Liver (tissue), 9 donors: ENCODE measurements around the gene NLGN1. TPM values are rescaled to one million over a fixed set of nuclear protein-coding genes. Genes with fewer than 3 reads are reported as not detected.

Experiments used
- DNase-seq: peaks from one replicate; pipeline ENCODE4 v3.0.0-alpha.2; 2017; ENCODE audit warnings: low spot score
- H3K27ac ChIP-seq, 2 donors: one replicate each; pipeline ENCODE4 v1.7.0; 2013; ENCODE audit warnings: inconsistent platforms in 2 of 2, low read length in 2 of 2, control low read depth in 1 of 2, low read depth in 1 of 2, mild to moderate bottlenecking in 1 of 2
- H3K27me3 ChIP-seq, 4 donors: one replicate each; pipeline versions ENCODE4 v1.6.1 to v1.7.0; 2013; ENCODE audit warnings: low read length in 3 of 4, inconsistent platforms in 1 of 4, mild to moderate bottlenecking in 1 of 4, moderate library complexity in 1 of 4; ENCODE audit not compliant: control insufficient read depth in 4 of 4, insufficient read depth in 4 of 4
- H3K36me3 ChIP-seq, 4 donors: one replicate each; pipeline versions ENCODE4 v1.6.1 to v1.7.0; 2013; ENCODE audit warnings: low read length in 3 of 4, mild to moderate bottlenecking in 3 of 4, low read depth in 1 of 4, moderate library complexity in 1 of 4; ENCODE audit not compliant: control insufficient read depth in 4 of 4, insufficient read depth in 3 of 4
- H3K4me1 ChIP-seq, 4 donors: one replicate each; pipeline versions ENCODE4 v1.6.1 to v1.7.0; 2013; ENCODE audit warnings: low read length in 3 of 4, mild to moderate bottlenecking in 3 of 4, moderate library complexity in 1 of 4; ENCODE audit not compliant: control insufficient read depth in 4 of 4, insufficient read depth in 4 of 4
- H3K4me3 ChIP-seq, 3 donors: one replicate each; pipeline versions ENCODE4 v1.6.1 to v1.7.0; 2013; ENCODE audit warnings: low read length in 3 of 3, control low read depth in 1 of 3, low read depth in 1 of 3, mild to moderate bottlenecking in 1 of 3
- H3K9ac ChIP-seq, 2 donors: one replicate each; pipeline ENCODE4 v1.7.0; 2013; ENCODE audit warnings: low read length in 2 of 2, mild to moderate bottlenecking in 2 of 2, moderate library complexity in 2 of 2, control low read depth in 1 of 2, low read depth in 1 of 2
- H3K9me3 ChIP-seq, 4 donors: one replicate each; pipeline versions ENCODE4 v1.6.1 to v1.7.0; 2013; ENCODE audit warnings: low read length in 3 of 4; ENCODE audit not compliant: control insufficient read depth in 4 of 4
- ATF3 ChIP-seq: IDR thresholded peaks from 2 replicates; pipeline ENCODE4 v1.6.1; 2016; ENCODE audit warnings: antibody characterized with exemption
- EGR1 ChIP-seq, 2 donors: IDR thresholded peaks; 2 replicates each; pipeline ENCODE4 v1.6.1; 2016 to 2018; ENCODE audit warnings: antibody characterized with exemption in 2 of 2, low read depth in 2 of 2
- FOXA1 ChIP-seq: IDR thresholded peaks from 2 replicates; pipeline ENCODE4 v1.6.1; 2016; ENCODE audit warnings: antibody characterized with exemption
- FOXA2 ChIP-seq: IDR thresholded peaks from 2 replicates; pipeline ENCODE4 v1.6.1; 2016; ENCODE audit warnings: antibody characterized with exemption
- GABPA ChIP-seq, 2 donors: IDR thresholded peaks in 1 of 2; conservative IDR thresholded peaks in 1 of 2; 2 replicates each; pipeline ENCODE4 v1.6.1; 2016; ENCODE audit warnings: antibody characterized with exemption in 2 of 2, mild to moderate bottlenecking in 1 of 2, moderate library complexity in 1 of 2
- HNF4A ChIP-seq, 2 donors: conservative IDR thresholded peaks; 2 replicates each; pipeline ENCODE4 v1.6.1; 2016; ENCODE audit warnings: antibody characterized with exemption in 2 of 2, mild to moderate bottlenecking in 2 of 2
- HNF4G ChIP-seq: IDR thresholded peaks from 2 replicates; pipeline ENCODE4 v1.6.1; 2016; ENCODE audit warnings: antibody characterized with exemption
- JUND ChIP-seq, 2 donors: IDR thresholded peaks; 2 replicates each; pipeline ENCODE4 v1.6.1; 2016; ENCODE audit warnings: antibody characterized with exemption in 2 of 2
- MAX ChIP-seq: IDR thresholded peaks from 2 replicates; pipeline ENCODE4 v1.6.1; 2016; ENCODE audit warnings: antibody characterized with exemption
- RAD21 ChIP-seq, 2 donors: IDR thresholded peaks; 2 replicates each; pipeline ENCODE4 v1.6.1; 2016; ENCODE audit warnings: antibody characterized with exemption in 2 of 2, mild to moderate bottlenecking in 2 of 2
- RXRA ChIP-seq, 2 donors: IDR thresholded peaks; 2 replicates each; pipeline ENCODE4 v1.6.1; 2017 to 2018; ENCODE audit warnings: antibody characterized with exemption in 2 of 2, mild to moderate bottlenecking in 1 of 2
- TAF1 ChIP-seq: conservative IDR thresholded peaks from 2 replicates; pipeline ENCODE4 v1.6.1; 2016; ENCODE audit warnings: antibody characterized with exemption, mild to moderate bottlenecking
- YY1 ChIP-seq: IDR thresholded peaks from 2 replicates; pipeline ENCODE4 v1.6.1; 2016; ENCODE audit warnings: antibody characterized with exemption, mild to moderate bottlenecking
- WGBS: extraction: QIAGEN DNeasy Blood & Tissue Kit; methylation state at CpG from one replicate; pipeline ENCODE4 v1.1.7; 2013; 5-methylcytosine and 5-hydroxymethylcytosine counted together
- polyA plus RNA-seq, 2 donors: library from polyadenylated mRNA; stranded (reverse) in 1 of 2; unstranded in 1 of 2; fragments of 200-250 nt in 1 of 2; fragments of >200 nt in 1 of 2; fragmentation: Nextera tagmentation in 1 of 2; extraction: Ambion mirVana in 1 of 2; gene quantifications; one replicate each; pipeline versions ENCODE4 v1.2.1 to v1.2.3, GENCODE V29; 2013 to 2015
- total RNA-seq, 2 donors: library from RNA; depleted of rRNA; stranded (reverse); fragments of >200 nt; gene quantifications; one replicate each; pipeline ENCODE4 v1.2.3, GENCODE V29; 2014
- TF ChIP-seq, protein P1 (sequence below): IDR thresholded peaks from 2 replicates; pipeline ENCODE4 v1.6.1; 2016; ENCODE audit warnings: antibody characterized with exemption, mild to moderate bottlenecking
- TF ChIP-seq, protein P2 (sequence below): fragments of 150-350 bp; IDR thresholded peaks from 2 replicates; pipeline ENCODE4 v1.5.1; 2017; ENCODE audit warnings: improper control_type of control experiment, low read depth, low read length; ENCODE audit not compliant: missing input control
- donor health status: healthy.
- donor health status: healthy.
- donor health status: healthy.
- donor health status: healthy.
- donor health status: healthy.

Gene NLGN1
- total and polyA plus RNA-seq, 4 donors, result 0.02 to 0.67 (median 0.37) TPM; not detected in 1

- 54% methylated on average over 1 of the region's 1 CpG for WGBS
- H3K4me1 ChIP-seq, result no peaks in the 10 kb centered on the region
- H3K27ac ChIP-seq, result no peak overlapping the region
- TF ChIP-seq EGR1 (IDR thresholded peaks at IDR 0.05; ENCODE audit: low read depth in 2 of 2) (no peak), FOXA2 (no peak), HNF4G (no peak), YY1 (no peak), ATF3 (no peak), FOXA1 (no peak)
- TF ChIP-seq, protein P1, sequence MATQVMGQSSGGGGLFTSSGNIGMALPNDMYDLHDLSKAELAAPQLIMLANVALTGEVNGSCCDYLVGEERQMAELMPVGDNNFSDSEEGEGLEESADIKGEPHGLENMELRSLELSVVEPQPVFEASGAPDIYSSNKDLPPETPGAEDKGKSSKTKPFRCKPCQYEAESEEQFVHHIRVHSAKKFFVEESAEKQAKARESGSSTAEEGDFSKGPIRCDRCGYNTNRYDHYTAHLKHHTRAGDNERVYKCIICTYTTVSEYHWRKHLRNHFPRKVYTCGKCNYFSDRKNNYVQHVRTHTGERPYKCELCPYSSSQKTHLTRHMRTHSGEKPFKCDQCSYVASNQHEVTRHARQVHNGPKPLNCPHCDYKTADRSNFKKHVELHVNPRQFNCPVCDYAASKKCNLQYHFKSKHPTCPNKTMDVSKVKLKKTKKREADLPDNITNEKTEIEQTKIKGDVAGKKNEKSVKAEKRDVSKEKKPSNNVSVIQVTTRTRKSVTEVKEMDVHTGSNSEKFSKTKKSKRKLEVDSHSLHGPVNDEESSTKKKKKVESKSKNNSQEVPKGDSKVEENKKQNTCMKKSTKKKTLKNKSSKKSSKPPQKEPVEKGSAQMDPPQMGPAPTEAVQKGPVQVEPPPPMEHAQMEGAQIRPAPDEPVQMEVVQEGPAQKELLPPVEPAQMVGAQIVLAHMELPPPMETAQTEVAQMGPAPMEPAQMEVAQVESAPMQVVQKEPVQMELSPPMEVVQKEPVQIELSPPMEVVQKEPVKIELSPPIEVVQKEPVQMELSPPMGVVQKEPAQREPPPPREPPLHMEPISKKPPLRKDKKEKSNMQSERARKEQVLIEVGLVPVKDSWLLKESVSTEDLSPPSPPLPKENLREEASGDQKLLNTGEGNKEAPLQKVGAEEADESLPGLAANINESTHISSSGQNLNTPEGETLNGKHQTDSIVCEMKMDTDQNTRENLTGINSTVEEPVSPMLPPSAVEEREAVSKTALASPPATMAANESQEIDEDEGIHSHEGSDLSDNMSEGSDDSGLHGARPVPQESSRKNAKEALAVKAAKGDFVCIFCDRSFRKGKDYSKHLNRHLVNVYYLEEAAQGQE, result no peak
- TF ChIP-seq, protein P2, sequence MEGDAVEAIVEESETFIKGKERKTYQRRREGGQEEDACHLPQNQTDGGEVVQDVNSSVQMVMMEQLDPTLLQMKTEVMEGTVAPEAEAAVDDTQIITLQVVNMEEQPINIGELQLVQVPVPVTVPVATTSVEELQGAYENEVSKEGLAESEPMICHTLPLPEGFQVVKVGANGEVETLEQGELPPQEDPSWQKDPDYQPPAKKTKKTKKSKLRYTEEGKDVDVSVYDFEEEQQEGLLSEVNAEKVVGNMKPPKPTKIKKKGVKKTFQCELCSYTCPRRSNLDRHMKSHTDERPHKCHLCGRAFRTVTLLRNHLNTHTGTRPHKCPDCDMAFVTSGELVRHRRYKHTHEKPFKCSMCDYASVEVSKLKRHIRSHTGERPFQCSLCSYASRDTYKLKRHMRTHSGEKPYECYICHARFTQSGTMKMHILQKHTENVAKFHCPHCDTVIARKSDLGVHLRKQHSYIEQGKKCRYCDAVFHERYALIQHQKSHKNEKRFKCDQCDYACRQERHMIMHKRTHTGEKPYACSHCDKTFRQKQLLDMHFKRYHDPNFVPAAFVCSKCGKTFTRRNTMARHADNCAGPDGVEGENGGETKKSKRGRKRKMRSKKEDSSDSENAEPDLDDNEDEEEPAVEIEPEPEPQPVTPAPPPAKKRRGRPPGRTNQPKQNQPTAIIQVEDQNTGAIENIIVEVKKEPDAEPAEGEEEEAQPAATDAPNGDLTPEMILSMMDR, result no peak
- no peak for DNase-seq
- H3K9ac ChIP-seq, result no peak overlapping the region
- no peaks in the 10 kb centered on the region for H3K9me3 ChIP-seq
- no peak overlapping the region for H3K4me3 ChIP-seq
- H3K36me3 ChIP-seq, result no peaks in the 10 kb centered on the region
- no peaks in the 10 kb centered on the region for H3K27me3 ChIP-seq
Measured at GRCh38 chr3:173742491-173742890, 344.9 kb downstream of the NLGN1 start.

DNA sequence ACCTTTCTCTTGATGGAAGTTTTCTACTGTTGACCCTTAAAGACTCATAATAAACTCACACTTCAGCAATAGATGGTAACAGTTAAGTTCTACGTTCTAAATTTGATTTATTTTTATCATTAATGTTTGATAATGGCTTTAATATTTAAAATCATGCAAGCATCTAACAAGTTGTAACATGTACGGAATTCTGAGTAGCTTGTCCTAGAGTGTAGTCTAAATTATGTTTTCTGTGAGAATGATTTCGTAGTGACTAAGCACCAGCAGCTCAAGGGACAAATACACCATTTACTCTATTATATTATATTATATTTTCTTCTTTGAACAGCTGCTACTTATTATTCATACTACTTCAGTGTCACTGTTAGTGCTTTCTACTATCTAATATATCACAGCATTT lies 345.6 kb downstream of the NLGN1 start:
- Histone ChIP-seq H3K27ac (no peak overlapping the region), H3K9ac (no peak overlapping the region), H3K4me3 (no peak overlapping the region), H3K36me3 (no peaks in the 10 kb centered on the region), H3K4me1 (no peaks in the 10 kb centered on the region), H3K9me3 (no peaks in the 10 kb centered on the region), H3K27me3 (no peaks in the 10 kb centered on the region)
- TF ChIP-seq JUND (IDR thresholded peaks at IDR 0.05) (no peak), EGR1 (IDR thresholded peaks at IDR 0.05; ENCODE audit: low read depth in 2 of 2) (no peak), HNF4G (no peak), FOXA2 (no peak), MAX (no peak), TAF1 (no peak), RAD21 (IDR thresholded peaks at IDR 0.05) (no peak)
- 58% methylated on average over 3 of the region's 3 CpGs for WGBS
- no peak for DNase-seq

DNA sequence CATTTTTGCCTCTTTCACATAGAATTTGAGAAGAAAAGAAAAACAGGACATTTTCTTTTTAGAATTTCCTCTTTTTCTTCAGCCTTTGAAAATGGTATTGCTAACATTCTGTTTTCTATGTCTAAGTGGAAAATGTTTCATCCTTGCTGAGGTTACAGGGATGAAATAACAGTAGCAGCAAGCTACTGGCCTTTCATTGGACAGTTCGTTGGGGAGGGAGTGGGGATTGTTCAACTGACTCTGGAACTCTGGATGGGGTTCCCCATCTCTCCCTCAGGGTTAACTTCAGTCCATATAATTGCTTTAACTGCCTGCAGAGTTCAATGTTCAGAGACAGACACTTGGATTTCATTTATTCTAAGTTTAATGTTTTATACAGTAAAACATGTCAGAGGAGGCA lies 346.0 kb downstream of the NLGN1 start:
- 52% methylated on average over 1 of the region's 1 CpG for WGBS
- no peak overlapping the region for H3K9ac ChIP-seq
- no peak overlapping the region for H3K4me3 ChIP-seq
- no peaks in the 10 kb centered on the region for H3K4me1 ChIP-seq
- no peaks in the 10 kb centered on the region for H3K27me3 ChIP-seq
- no peaks in the 10 kb centered on the region for H3K9me3 ChIP-seq
- H3K36me3 ChIP-seq, result no peaks in the 10 kb centered on the region
- no peak overlapping the region for H3K27ac ChIP-seq
- no peak for DNase-seq
- no peak for TF ChIP-seq GABPA (IDR thresholded peaks at IDR 0.05 in 1 of 2, conservative IDR thresholded peaks at IDR 0.05 in 1 of 2)
- TF ChIP-seq RXRA (IDR thresholded peaks at IDR 0.05), result no peak
- TF ChIP-seq ATF3, result no peak
- TF ChIP-seq TAF1, result no peak
- no peak for TF ChIP-seq FOXA2
- TF ChIP-seq, protein P2, result no peak
- no peak for TF ChIP-seq MAX
- no peak for TF ChIP-seq RAD21 (IDR thresholded peaks at IDR 0.05)
- TF ChIP-seq HNF4A (conservative IDR thresholded peaks at IDR 0.05), result no peak
- TF ChIP-seq, protein P1, result no peak
